ENCODE data around the gene PDE4D. TPM values are rescaled to one million over a fixed set of nuclear protein-coding genes. Genes with fewer than 3 reads are reported as not detected.
"Not testable (repeated sequence)": the region's sequence is repeated elsewhere in the genome, so short reads cannot be mapped to it uniquely, and the experiment has no call there.

PDE4D gene
- total RNA-seq, 2 donors from 2014 or later: 207 to 300 TPM

DNA sequence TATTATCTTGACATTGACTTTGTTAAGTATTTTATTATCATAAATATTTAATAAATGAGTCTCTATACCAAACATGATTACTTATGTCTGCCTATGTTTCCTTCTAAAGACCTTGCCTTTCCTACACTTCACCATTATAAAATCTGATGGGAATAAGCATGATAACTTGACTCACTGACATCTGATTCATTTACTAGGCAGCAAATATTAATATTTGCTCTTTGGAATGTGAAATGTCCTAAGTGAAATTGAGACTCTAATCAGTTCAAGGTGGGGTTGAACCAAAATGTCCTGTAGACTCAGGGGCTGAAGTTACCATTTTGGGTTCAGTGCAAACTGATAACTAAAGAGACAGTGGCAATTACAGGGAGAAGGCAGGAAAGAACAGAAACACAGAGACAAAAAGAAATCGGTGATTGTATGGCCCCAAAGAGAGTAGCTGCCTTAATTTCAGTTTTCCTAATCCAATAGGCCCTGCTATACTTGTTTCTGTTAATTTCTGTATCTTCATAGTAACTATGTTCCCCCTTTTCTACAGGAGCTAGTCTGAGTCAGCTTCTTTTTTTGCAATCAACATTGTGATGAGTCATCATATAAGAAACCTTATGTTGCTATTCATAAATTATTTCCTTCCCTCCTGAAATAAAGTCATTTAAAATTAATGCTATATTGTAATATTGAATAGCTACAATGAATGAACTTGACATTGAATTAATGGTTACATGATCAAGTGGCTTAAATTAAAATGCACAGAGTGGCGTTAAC, 296.8 kb downstream of the PDE4D start:
- H3K4me3 Mint-ChIP-seq: no peak overlapping the region
- H3K27ac Mint-ChIP-seq: no peak overlapping the region
- no peaks in the 10 kb centered on the region for H3K36me3 Mint-ChIP-seq (ENCODE audit: low read depth)
- no peaks in the 10 kb centered on the region for H3K9me3 ChIP-seq (ENCODE audit: control insufficient read depth, low read length, poor library complexity, severe bottlenecking)
- peaks cover 2% of the 10 kb centered on the region for H3K4me1 Mint-ChIP-seq
- DNase-seq (no peak), ATAC-seq (no peak)
- peaks cover 11% of the 10 kb centered on the region for H3K27me3 Mint-ChIP-seq

DNA sequence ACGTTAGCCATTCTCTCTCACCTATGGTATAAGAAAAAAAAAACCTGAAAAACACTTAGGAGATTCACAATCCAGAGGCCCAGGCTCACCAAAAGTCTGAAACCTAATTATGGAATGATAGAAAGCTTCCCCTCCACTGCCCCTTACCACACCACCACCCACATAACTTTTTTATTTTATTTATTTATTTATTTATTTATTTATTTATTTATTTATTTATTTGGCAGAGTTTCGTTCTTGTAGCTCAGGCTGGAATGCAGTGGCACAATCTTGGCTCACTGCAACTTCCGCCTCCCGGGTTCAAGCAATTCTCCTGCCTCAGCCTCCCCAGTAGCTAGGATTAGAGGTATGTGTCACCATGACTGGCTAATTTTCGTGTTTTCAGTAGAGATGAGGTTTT, 299.4 kb downstream of the PDE4D start:
- not testable (repeated sequence) for H3K36me3 Mint-ChIP-seq (ENCODE audit: low read depth); H3K4me1 Mint-ChIP-seq

DNA sequence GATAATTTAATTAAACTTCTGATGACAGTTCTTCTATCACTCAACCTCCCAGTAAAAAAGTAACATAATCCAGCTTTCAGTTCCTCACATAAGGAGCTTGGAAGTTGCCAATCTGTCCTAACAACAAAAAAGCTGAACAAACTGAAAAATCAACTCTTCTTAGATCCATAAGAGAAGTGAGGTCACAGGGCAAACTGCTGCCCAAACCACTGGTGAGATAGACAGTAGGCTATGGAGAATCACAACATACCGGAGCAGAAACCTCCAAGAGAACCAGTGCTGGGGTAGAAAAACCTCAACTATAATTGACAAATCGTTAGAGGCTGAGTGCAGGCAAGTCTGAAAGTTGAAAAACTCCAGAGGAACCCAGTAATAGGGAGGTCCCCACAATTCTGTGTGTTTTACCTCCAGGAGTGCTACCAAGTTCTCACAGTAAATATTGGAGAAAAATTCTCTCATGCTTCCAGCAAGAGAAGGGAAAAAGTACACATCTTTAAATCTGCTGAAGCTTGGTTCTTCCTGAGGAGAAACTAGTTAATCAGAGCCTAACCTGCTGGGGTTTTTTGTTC, 300.0 kb downstream of the PDE4D start:
- peaks cover 2% of the 10 kb centered on the region for H3K4me1 Mint-ChIP-seq
- H3K36me3 Mint-ChIP-seq (ENCODE audit: low read depth): no peaks in the 10 kb centered on the region
- DNase-seq: no peak
- peaks cover 3% of the 10 kb centered on the region for H3K27me3 Mint-ChIP-seq
- no peak for ATAC-seq
- no peaks in the 10 kb centered on the region for H3K9me3 ChIP-seq (ENCODE audit: control insufficient read depth, low read length, poor library complexity, severe bottlenecking)
- H3K27ac Mint-ChIP-seq: no peak overlapping the region
- no peak overlapping the region for H3K4me3 Mint-ChIP-seq

More for the DNA sequence above, 299.4 kb downstream of the PDE4D start:
- not testable (repeated sequence) for ATAC-seq; H3K27ac Mint-ChIP-seq; DNase-seq; H3K27me3 Mint-ChIP-seq; H3K4me3 Mint-ChIP-seq; H3K9me3 ChIP-seq (ENCODE audit: control insufficient read depth, low read length, poor library complexity, severe bottlenecking)

DNA sequence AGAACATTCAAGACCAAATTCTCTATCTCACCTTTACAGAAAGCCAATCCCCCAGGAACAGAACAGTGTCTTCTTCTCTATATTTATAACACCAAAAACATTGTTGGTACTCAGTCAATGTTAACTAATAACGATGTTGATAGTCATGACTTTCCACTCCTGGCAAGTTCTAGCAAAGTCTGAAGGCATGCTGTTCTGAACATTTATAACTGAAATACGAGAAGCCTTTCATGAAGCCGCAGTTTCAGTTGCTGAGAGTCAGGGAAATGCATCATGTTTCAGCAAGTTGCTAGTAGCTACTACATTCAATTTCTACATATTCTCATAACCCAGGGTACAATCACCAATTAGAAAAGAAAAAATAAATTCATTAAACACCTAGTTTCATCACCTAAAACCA, 301.4 kb downstream of the PDE4D start:
- Mint-ChIP-seq H3K36me3 (ENCODE audit: low read depth) (no peaks in the 10 kb centered on the region), H3K27ac (no peak overlapping the region), H3K27me3 (peaks cover 10% of the 10 kb centered on the region), H3K4me3 (no peak overlapping the region), H3K4me1 (no peaks in the 10 kb centered on the region)
- no peaks in the 10 kb centered on the region for H3K9me3 ChIP-seq (ENCODE audit: control insufficient read depth, low read length, poor library complexity, severe bottlenecking)
- ATAC-seq (no peak), DNase-seq (no peak)

DNA sequence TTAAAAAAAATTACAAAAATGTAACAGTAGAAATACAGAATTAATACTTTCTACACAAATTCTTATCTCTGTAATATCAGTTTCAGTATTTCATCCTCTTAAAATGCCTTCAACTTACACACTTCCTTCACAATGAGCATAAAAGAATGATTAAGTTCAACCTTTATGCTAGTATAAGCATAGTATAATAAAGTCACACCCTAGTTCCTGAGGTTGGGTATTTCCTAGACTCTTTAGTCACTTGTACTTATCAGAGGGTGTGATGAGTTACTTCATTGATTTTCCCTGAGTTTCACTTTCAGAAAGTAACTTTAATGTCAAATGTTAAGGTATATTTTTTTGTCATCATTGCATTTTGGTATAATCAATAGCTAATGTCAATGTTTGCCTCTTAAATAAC, 302.4 kb downstream of the PDE4D start:
- Mint-ChIP-seq H3K4me1 (no peaks in the 10 kb centered on the region), H3K27me3 (peaks cover 10% of the 10 kb centered on the region), H3K4me3 (no peak overlapping the region), H3K36me3 (ENCODE audit: low read depth) (no peaks in the 10 kb centered on the region), H3K27ac (no peak overlapping the region)
- ATAC-seq (peak; percentile 53), DNase-seq (no peak)
- H3K9me3 ChIP-seq (ENCODE audit: control insufficient read depth, low read length, poor library complexity, severe bottlenecking): no peaks in the 10 kb centered on the region

DNA sequence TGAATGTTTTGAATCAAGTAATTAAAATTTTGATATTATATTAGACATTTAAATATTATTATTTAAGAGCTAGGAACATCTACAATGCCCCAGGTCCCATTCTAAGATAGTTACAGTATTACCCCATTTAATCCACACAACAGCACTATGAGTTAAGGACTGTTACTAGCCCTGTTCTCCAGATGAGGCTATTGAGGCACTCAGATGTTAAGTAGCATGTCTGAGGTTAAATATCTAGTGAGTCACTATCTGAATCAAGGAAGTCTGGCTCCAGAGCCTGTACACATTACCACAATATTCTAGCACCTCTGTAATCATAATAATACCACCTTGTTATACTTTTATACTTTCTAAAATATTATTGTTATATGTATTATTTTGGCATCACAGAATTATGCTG, 304.6 kb downstream of the PDE4D start:
- H3K27me3 Mint-ChIP-seq: peaks cover 15% of the 10 kb centered on the region
- H3K4me3 Mint-ChIP-seq: no peak overlapping the region
- H3K27ac Mint-ChIP-seq: no peak overlapping the region
- no peaks in the 10 kb centered on the region for H3K36me3 Mint-ChIP-seq (ENCODE audit: low read depth)
- DNase-seq (no peak), ATAC-seq (no peak)
- no peaks in the 10 kb centered on the region for H3K9me3 ChIP-seq (ENCODE audit: control insufficient read depth, low read length, poor library complexity, severe bottlenecking)
- no peaks in the 10 kb centered on the region for H3K4me1 Mint-ChIP-seq

DNA sequence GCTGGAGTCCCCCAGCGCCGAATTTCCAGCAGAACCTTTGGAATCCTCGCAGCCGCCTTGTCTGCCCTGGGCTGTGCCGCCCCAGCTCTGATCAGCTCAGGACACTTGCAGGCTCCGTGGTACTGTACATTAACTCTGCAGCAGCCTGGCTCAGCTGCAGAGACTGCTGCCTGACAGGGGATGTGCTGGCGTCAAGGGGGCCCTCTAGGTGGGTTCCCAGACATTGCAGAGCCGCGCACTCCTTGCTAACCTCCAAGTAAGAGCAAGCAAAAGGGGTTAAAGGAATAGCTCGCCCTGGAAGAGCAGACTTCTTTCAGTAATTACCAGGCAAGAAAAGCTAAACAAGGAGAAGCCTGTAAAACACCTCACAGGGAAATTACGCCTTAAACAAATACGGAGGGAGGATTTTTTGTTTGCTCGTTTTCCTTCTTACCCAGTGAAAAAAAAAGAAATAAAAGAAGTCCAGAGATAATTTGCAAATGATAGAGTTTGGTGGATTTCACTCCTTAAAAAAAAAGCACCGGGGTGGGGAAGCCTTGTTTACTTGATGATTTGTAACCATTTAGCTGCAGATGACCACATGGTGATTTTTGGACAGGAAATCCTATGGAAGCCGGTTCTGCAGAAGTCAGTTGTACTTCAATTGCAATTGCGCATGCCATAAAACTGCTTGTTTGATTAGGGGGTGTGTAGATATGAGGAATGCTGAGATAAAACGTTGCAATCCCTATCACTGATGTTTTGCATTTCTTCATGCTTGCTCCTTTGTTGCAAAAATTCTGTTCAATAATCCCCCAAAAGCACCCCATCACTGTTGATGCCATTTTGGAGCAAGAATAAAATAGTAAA, 305.8 kb downstream of the PDE4D start:
- H3K9me3 ChIP-seq (ENCODE audit: control insufficient read depth, low read length, poor library complexity, severe bottlenecking): no peaks in the 10 kb centered on the region
- no peak overlapping the region for H3K4me3 Mint-ChIP-seq
- no peaks in the 10 kb centered on the region for H3K36me3 Mint-ChIP-seq (ENCODE audit: low read depth)
- no peak overlapping the region for H3K27ac Mint-ChIP-seq
- no peak for ATAC-seq
- H3K27me3 Mint-ChIP-seq: peaks cover 15% of the 10 kb centered on the region
- H3K4me1 Mint-ChIP-seq: no peaks in the 10 kb centered on the region
- DNase-seq: no peak

DNA sequence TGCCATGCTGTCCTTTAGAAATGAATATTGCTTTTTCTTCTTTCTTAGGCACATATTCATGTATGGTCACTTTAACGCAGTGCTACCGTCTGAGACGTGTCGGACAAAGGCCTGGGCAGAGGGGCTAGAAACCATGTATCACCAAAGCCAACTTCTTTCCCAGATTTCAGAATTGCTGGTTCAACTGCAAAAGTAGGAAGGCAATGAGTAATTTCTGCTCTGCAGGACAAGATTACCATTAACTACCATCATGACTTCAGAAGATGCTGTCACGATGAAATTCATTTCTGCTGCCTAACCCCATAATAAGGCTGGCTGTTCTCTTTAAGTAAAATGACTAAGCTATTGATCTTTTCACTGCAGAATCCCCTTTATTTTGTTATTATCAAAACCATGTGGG, 306.7 kb downstream of the PDE4D start:
- peaks cover 15% of the 10 kb centered on the region for H3K27me3 Mint-ChIP-seq
- DNase-seq: no peak
- ATAC-seq: no peak
- H3K4me3 Mint-ChIP-seq: no peak overlapping the region
- H3K27ac Mint-ChIP-seq: no peak overlapping the region
- no peaks in the 10 kb centered on the region for H3K4me1 Mint-ChIP-seq
- no peaks in the 10 kb centered on the region for H3K36me3 Mint-ChIP-seq (ENCODE audit: low read depth)
- H3K9me3 ChIP-seq (ENCODE audit: control insufficient read depth, low read length, poor library complexity, severe bottlenecking): no peaks in the 10 kb centered on the region

DNA sequence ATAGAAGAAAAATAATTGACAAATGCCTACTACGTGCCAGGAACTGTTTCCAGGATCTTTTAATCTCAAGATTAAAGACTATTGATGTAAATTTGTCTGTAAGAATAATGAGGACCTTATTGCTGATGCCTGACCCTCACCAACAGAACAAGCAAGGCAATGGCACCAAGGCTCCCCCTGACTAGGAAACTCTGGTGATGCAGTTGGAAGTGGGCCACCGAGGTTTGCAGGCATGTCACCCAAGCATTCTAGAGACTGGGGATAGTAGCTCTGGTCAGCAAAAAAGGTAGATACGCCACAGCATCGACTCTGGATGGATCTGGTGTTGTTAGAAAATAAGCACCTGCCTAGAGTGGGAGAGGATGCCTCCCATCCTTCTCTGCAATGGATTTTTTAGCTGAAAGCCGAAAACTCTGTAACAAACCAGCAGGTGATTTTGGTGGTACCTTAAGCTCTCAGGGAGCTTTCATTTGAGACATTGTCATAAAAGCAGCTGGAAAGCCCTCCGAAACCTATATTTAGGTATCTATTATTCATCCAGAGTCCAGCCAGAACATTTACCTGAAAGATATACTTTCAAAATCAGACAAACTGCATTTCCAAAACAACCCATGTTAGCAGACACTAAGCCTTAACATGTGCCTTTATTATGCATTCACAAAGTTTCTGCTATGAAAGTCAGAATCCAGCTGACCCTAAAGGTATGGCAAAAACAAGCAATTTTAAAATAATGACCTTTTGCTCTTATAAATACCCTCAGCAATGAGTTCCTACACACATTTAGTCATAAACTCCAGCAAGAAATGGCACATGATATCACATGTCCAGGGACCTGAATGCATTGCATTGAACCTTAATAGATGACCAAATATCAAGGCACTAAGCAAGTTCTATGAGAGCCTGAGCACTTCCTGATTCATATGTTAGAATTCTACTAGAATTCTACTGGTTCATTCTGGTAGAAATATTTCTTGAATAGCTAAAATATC, 308.4 kb downstream of the PDE4D start:
- Mint-ChIP-seq H3K4me1 (no peaks in the 10 kb centered on the region), H3K27ac (no peak overlapping the region), H3K27me3 (peaks cover 15% of the 10 kb centered on the region), H3K36me3 (ENCODE audit: low read depth) (no peaks in the 10 kb centered on the region), H3K4me3 (no peak overlapping the region)
- ATAC-seq: no peak
- no peaks in the 10 kb centered on the region for H3K9me3 ChIP-seq (ENCODE audit: control insufficient read depth, low read length, poor library complexity, severe bottlenecking)
- DNase-seq: no peak

DNA sequence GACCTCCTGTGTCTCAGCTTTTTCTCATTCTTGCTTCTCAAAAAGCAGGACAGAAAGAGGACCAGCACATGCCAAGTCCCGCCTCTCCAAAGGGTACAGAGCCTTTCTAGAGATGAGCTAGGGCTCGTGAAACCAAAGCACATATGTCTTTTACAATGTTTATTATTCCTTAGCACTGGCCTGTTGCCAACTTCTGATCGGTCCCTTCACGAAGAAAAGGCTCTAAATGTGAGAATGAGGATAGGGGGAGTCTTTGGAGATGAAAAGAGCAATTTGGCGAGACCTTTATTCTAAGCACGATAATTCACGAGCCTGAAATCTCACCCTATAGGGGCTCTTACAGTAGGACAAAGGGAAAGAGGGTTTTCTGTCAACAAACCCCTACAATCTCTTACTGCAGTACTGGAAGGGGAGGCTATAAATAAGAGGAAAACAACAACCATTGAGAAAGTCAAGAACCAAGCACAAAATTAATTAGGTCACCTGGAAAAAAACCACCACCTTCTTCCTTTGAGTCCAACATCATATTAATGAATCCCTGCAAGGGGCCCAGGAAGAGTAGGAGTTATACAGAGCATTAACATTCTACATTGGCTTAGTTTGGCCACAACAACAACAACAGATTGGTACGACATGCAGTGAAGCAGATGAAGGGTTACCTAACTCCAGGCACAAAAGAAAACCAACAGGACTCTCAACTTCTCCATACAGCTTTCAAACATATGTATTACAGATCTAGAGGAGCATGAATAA, 309.5 kb downstream of the PDE4D start:
- ATAC-seq: no peak
- no peaks in the 10 kb centered on the region for H3K9me3 ChIP-seq (ENCODE audit: control insufficient read depth, low read length, poor library complexity, severe bottlenecking)
- Mint-ChIP-seq H3K4me1 (no peaks in the 10 kb centered on the region), H3K27me3 (peaks cover 15% of the 10 kb centered on the region), H3K27ac (no peak overlapping the region), H3K4me3 (no peak overlapping the region), H3K36me3 (ENCODE audit: low read depth) (no peaks in the 10 kb centered on the region)
- no peak for DNase-seq

DNA sequence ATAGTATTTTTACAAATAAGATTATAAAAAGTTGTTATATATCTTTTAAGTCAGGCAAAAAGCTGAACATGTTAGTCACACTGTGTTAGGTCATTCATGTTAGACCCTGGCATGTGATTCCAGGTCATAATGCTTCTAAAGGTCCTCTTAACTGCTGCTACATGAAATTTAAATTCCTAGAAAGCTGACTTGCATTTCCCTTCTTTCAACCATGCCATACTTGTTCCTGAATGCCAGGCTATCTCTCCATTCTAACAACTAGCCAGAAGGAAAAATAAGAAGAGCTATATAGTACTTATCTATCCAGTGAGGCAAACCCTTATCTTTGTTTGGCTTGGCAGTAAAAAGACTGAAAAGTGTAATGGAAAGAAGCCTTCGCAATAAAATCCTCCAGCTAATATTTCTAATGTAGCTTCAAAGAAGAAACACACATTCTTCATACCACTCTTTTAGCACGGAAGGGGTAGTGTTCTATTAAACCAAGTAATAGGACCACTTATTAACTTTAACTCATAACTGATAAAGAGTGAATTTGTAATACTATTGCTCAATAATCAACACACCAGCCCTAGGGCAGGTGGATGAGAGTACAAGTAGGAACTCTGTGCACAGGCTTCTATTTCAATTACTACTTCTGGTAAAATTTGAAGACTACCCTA, 310.2 kb downstream of the PDE4D start:
- H3K27ac Mint-ChIP-seq: no peak overlapping the region
- no peaks in the 10 kb centered on the region for H3K4me1 Mint-ChIP-seq
- H3K27me3 Mint-ChIP-seq: peaks cover 15% of the 10 kb centered on the region
- no peaks in the 10 kb centered on the region for H3K9me3 ChIP-seq (ENCODE audit: control insufficient read depth, low read length, poor library complexity, severe bottlenecking)
- no peak for DNase-seq
- ATAC-seq: no peak
- no peaks in the 10 kb centered on the region for H3K36me3 Mint-ChIP-seq (ENCODE audit: low read depth)
- no peak overlapping the region for H3K4me3 Mint-ChIP-seq

DNA sequence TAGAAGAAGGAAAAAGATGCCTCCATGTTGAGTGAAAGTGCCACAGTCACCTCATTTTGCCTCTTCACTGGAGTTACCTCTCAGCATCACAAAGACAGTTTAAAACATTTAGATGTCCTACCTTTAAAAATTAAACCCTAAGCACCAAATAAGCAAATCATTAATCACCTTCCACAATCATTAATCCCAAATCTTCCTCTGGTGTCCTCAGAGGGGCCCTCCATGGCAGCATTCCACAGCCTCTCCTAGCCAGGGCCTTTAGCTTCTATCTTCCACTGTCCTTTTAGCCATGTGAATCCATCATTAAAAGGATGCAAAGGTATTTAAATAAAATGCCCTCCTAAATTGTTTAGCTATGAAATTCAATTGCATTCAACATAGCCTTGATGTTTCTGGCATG, 310.8 kb downstream of the PDE4D start:
- no peak for ATAC-seq
- H3K9me3 ChIP-seq (ENCODE audit: control insufficient read depth, low read length, poor library complexity, severe bottlenecking): no peaks in the 10 kb centered on the region
- Mint-ChIP-seq H3K27me3 (peaks cover 12% of the 10 kb centered on the region), H3K36me3 (ENCODE audit: low read depth) (no peaks in the 10 kb centered on the region), H3K27ac (no peak overlapping the region), H3K4me1 (no peaks in the 10 kb centered on the region), H3K4me3 (no peak overlapping the region)
- DNase-seq: no peak
